Body of pancreas (tissue), 4 donors: ENCODE data around the gene TGM6. TPM values are rescaled to one million over a fixed set of nuclear protein-coding genes. Genes with fewer than 3 reads are reported as not detected.

Source experiments
- ATAC-seq: fragments of 150-250 bp; one replicate; pipeline ENCODE4 v1.9.1; 2016
- DNase-seq, 4 donors: peaks; one replicate each; pipeline ENCODE4 v3.0.0-alpha.2; 2019
- H3K27ac ChIP-seq, 4 donors: fragments of 200-600 bp; sonication (generic); 1 replicate in 3 of 4; 2 replicates in 1 of 4; pipeline versions ENCODE4 v1.5.1 to v1.6.1; 2016 to 2019; ENCODE audit warnings: mild to moderate bottlenecking in 1 of 4, mixed read lengths in 1 of 4, moderate library complexity in 1 of 4
- H3K27me3 ChIP-seq, 2 donors: fragments of 200-600 bp; sonication (generic); one replicate each; pipeline ENCODE4 v1.6.0; 2016; ENCODE audit warnings: mild to moderate bottlenecking in 1 of 2
- H3K36me3 ChIP-seq, 2 donors: fragments of 200-600 bp; sonication (generic); replicated peaks in 1 of 2; 2 replicates each; pipeline ENCODE4 v1.5.1; 2016; ENCODE audit warnings: low read depth in 2 of 2; ENCODE audit not compliant: insufficient read depth in 1 of 2
- H3K4me1 ChIP-seq: fragments of 200-600 bp; sonication (generic); one replicate; pipeline ENCODE4 v1.6.0; 2016
- H3K4me3 ChIP-seq, 2 donors: fragments of 200-600 bp; sonication (generic); 1 replicate in 1 of 2; 2 replicates in 1 of 2; pipeline ENCODE4 v1.5.1; 2016 to 2019
- H3K9me3 ChIP-seq, 3 donors: fragments of 200-600 bp; sonication (generic); 1 replicate in 2 of 3; 2 replicates in 1 of 3; pipeline ENCODE4 v1.5.1; 2016
- CTCF ChIP-seq, 7 experiments: fragments of 450-650 bp in 4 of 7; fragments of 200-600 bp in 3 of 7; sonication (generic) in 3 of 7; IDR thresholded peaks; one replicate each; pipeline ENCODE4 v1.5.1; 2016 to 2019; ENCODE audit warnings: antibody characterized with exemption in 7 of 7
- POLR2A ChIP-seq, 3 donors: fragments of 450-650 bp; IDR thresholded peaks; one replicate each; pipeline ENCODE4 v1.6.1; 2016; ENCODE audit warnings: antibody characterized with exemption in 3 of 3, mild to moderate bottlenecking in 2 of 3
- WGBS, 2 donors: methylation state at CpG; one replicate each; pipeline ENCODE4 v1.1.5; 2017; 5-methylcytosine and 5-hydroxymethylcytosine counted together
- intact Hi-C: fragments of 100-400 bp; cut with DNase I; formaldehyde crosslinking; loops from one replicate; pipeline ENCODE4 v1.15.1; 2023
- total RNA-seq, 2 donors: library from RNA; depleted of rRNA; stranded (reverse); fragments of >200 nt; gene quantifications; one replicate each; pipeline ENCODE4 v1.1.0, GENCODE V29; 2016

The TGM6 gene
- total RNA-seq, 2 donors from 2014 or later = not detected

DNA sequence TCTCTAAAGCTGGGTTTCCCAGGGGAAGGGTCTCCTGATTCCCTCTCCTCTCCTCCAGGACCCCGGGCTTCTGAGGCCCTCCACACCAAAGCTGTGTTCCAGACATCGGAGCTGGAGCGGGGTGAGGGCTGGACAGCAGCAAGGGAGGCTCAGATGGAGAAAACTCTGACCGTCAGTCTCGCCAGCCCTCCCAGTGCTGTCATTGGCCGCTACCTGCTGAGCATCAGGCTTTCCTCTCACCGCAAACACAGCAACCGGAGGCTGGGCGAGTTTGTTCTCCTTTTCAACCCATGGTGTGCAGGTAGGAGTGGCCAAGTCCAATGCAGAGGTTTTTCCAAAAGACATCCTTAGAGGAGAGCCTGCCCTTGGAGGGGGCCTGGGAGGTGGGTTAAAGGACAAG is 14.4 kb downstream of the TGM6 start:
- no peak for TF ChIP-seq POLR2A (IDR thresholded peaks at IDR 0.05)
- TF ChIP-seq CTCF (IDR thresholded peaks at IDR 0.05) = no peak
- no peaks in the 10 kb centered on the region for H3K4me1 ChIP-seq
- intact Hi-C loops = no loop called here
- no peaks in the 10 kb centered on the region for H3K36me3 ChIP-seq
- no peaks in the 10 kb centered on the region for H3K9me3 ChIP-seq
- no peak overlapping the region for H3K4me3 ChIP-seq
- ATAC-seq = no peak
- no peaks in the 10 kb centered on the region for H3K27me3 ChIP-seq
- no peak overlapping the region for H3K27ac ChIP-seq
- no peak for DNase-seq
- WGBS, 2 donors = 40 to 73% methylated on average over 1 to 9 of the region's 9 CpGs

GRCh38 chr20:2396241-2396814 is 15.6 kb downstream of the TGM6 start:
- no peaks in the 10 kb centered on the region for H3K9me3 ChIP-seq
- TF ChIP-seq POLR2A (IDR thresholded peaks at IDR 0.05) (no peak), CTCF (IDR thresholded peaks at IDR 0.05) (no peak)
- H3K36me3 ChIP-seq = no peaks in the 10 kb centered on the region
- DNase-seq (no peak), ATAC-seq (no peak)
- intact Hi-C loops = no loop called here
- 78 to 87% methylated on average over 12 to 14 of the region's 14 CpGs for WGBS, 2 donors
- no peak overlapping the region for H3K27ac ChIP-seq
- H3K4me3 ChIP-seq = no peak overlapping the region
- H3K27me3 ChIP-seq = no peaks in the 10 kb centered on the region
- no peaks in the 10 kb centered on the region for H3K4me1 ChIP-seq

- ATAC-seq (no peak), DNase-seq (no peak)
- TF ChIP-seq POLR2A (IDR thresholded peaks at IDR 0.05) (no peak), CTCF (IDR thresholded peaks at IDR 0.05) (no peak)
- H3K4me1 ChIP-seq = no peaks in the 10 kb centered on the region
- WGBS, 2 donors = 82 to 84% methylated on average over 8 of the region's 8 CpGs
- H3K9me3 ChIP-seq = no peaks in the 10 kb centered on the region
- no peaks in the 10 kb centered on the region for H3K27me3 ChIP-seq
- H3K4me3 ChIP-seq = no peak overlapping the region
- H3K27ac ChIP-seq = no peak overlapping the region
- no peaks in the 10 kb centered on the region for H3K36me3 ChIP-seq
- intact Hi-C loops = no loop called here
These were observed 16.4 kb downstream of the TGM6 start for GRCh38 chr20:2397091-2397490.

DNA sequence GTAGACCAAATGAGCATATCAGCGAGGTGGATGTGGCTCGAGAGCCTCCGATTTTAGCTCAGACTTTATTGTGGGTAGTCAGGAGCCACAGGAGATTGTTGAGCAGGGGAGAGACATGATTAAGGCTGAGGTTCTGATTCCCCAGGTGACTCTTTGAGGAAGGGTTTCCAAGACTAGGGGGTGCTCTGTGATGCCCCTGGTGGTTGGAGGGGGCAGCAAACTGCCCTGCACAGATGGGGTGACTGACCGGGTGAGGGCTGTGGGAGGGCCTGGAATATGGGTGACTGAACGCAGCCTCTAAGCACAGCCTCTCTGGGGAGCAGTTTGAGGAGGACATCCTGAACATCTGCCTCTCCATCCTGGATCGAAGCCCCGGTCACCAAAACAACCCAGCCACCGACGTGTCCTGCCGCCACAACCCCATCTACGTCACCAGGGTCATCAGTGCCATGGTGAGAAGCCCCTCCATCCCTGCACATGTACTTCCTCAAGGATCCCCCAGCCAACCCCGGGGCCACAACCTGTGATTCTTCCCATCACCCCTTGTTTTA is 17.0 kb downstream of the TGM6 start:
- no peaks in the 10 kb centered on the region for H3K27me3 ChIP-seq
- ATAC-seq (no peak), DNase-seq (no peak)
- WGBS, 2 donors = 77 to 83% methylated on average over 6 to 12 of the region's 12 CpGs
- H3K4me3 ChIP-seq = no peak overlapping the region
- no peak overlapping the region for H3K27ac ChIP-seq
- H3K4me1 ChIP-seq = no peaks in the 10 kb centered on the region
- no peaks in the 10 kb centered on the region for H3K9me3 ChIP-seq
- no peaks in the 10 kb centered on the region for H3K36me3 ChIP-seq
- no peak for TF ChIP-seq CTCF (IDR thresholded peaks at IDR 0.05)
- no peak for TF ChIP-seq POLR2A (IDR thresholded peaks at IDR 0.05)
- intact Hi-C loops = no loop called here

- Histone ChIP-seq H3K9me3 (no peaks in the 10 kb centered on the region), H3K4me1 (no peaks in the 10 kb centered on the region), H3K4me3 (no peak overlapping the region), H3K27me3 (no peaks in the 10 kb centered on the region), H3K36me3 (no peaks in the 10 kb centered on the region), H3K27ac (no peak overlapping the region)
- TF ChIP-seq POLR2A (IDR thresholded peaks at IDR 0.05) = no peak
- no peak for TF ChIP-seq CTCF (IDR thresholded peaks at IDR 0.05)
- ATAC-seq (no peak), DNase-seq (no peak)
- intact Hi-C loops = no loop called here
- WGBS, 2 donors = 62 to 75% methylated on average over 1 of the region's 1 CpG
These were observed 17.7 kb downstream of the TGM6 start for GRCh38 chr20:2398449-2398848.
